K562 (cell line): ENCODE data around the gene YAF2. TPM values are rescaled to one million over a fixed set of nuclear protein-coding genes. Genes with fewer than 3 reads are reported as not detected.

Source experiments
- ATAC-seq: fragments of 200-7000 bp; cut with Tn5 transposase; 3 replicates; pipeline ENCODE4 v1.9.1; 2020; ENCODE audit warnings: moderate library complexity
- BruUV-seq: library from RNA; stranded (reverse); fragments of 400-500 nt; replicated peaks from 2 replicates; lab custom pipeline; 2021; lab: Mats Ljungman, UMichigan
- CTCF ChIA-PET: fragments of 300-600 bp; formaldehyde crosslinking; extraction: SDS; loops from one replicate; lab custom pipeline; 2021; ENCODE audit warnings: low intra/inter-chr PET ratio; lab: Yijun Ruan, JAX
- POLR2A ChIA-PET: fragments of 300-600, 350-650 bp; sonication (Branson Sonifier 250); formaldehyde crosslinking; extraction: SDS; loops from one replicate; lab custom pipeline; 2021; ENCODE audit warnings: antibody characterized with exemption, inconsistent platforms; lab: Yijun Ruan, JAX
- DNase-seq, 4 experiments: peaks; one replicate each; pipeline versions ENCODE4 v3.0.0 to v3.0.0-alpha.2; 2011 to 2018; ENCODE audit warnings: low spot score in 3 of 4, mixed read lengths in 3 of 4; ENCODE audit errors: extremely low read depth in 1 of 4
- FAIRE-seq: peaks from 2 replicates; lab custom pipeline; 2011; peaks lifted over from hg19 to GRCh38; lab: Jason Lieb, UNC
- H2AFZ ChIP-seq: 2 replicates; pipeline ENCODE4 v1.6.0; 2011; ENCODE audit warnings: low read depth, low read length, control low read depth, inconsistent platforms
- H3K27ac ChIP-seq: fragments of 200-600 bp; 3 replicates; pipeline ENCODE4 v1.8.0; 2011; ENCODE audit warnings: low read depth, mild to moderate bottlenecking, control low read depth, inconsistent platforms, low read length, moderate library complexity, mixed read lengths; ENCODE audit errors: extremely low read depth
- H3K27me3 ChIP-seq, 2 experiments: fragments of 300-600 bp in 1 of 2; 2 replicates in 1 of 2; 3 replicates in 1 of 2; pipeline versions ENCODE4 v1.6.0 to v1.8.0; 2011; ENCODE audit warnings: inconsistent platforms in 2 of 2, low read length in 2 of 2, mild to moderate bottlenecking in 1 of 2, mixed read lengths in 1 of 2, moderate library complexity in 1 of 2; ENCODE audit not compliant: control insufficient read depth in 2 of 2, insufficient read depth in 2 of 2
- H3K36me3 ChIP-seq: fragments of 300-600 bp; 3 replicates; pipeline ENCODE4 v1.8.0; 2011; ENCODE audit warnings: mild to moderate bottlenecking, low read length, inconsistent platforms; ENCODE audit not compliant: control insufficient read depth, insufficient read depth
- H3K4me1 ChIP-seq, 2 experiments: fragments of 200-600 bp in 1 of 2; replicated peaks in 1 of 2; 2 replicates in 1 of 2; 3 replicates in 1 of 2; pipeline versions ENCODE4 v1.5.1 to v1.8.0; 2011; ENCODE audit warnings: inconsistent platforms in 2 of 2, low read length in 2 of 2, mild to moderate bottlenecking in 1 of 2, mixed read lengths in 1 of 2, moderate library complexity in 1 of 2; ENCODE audit not compliant: control insufficient read depth in 2 of 2, insufficient read depth in 2 of 2
- H3K4me2 ChIP-seq: 2 replicates; pipeline ENCODE4 v1.6.1; 2011; ENCODE audit warnings: low read length, control low read depth, inconsistent platforms, mixed read lengths; ENCODE audit not compliant: insufficient read depth
- H3K4me3 ChIP-seq: fragments of 200-600 bp; sonication (generic), shearing (Covaris generic); 2 replicates; pipeline ENCODE4 v1.5.1; 2016; ENCODE audit warnings: control low read depth, inconsistent platforms
- H3K79me2 ChIP-seq: fragments of 200-600 bp; 3 replicates; pipeline ENCODE4 v1.8.0; 2011; ENCODE audit warnings: low read length, inconsistent platforms; ENCODE audit not compliant: control insufficient read depth, insufficient read depth
- H3K9ac ChIP-seq, 2 experiments: 2 replicates each; pipeline versions ENCODE4 v1.6.0 to v1.6.1; 2011; ENCODE audit warnings: low read depth in 2 of 2, low read length in 2 of 2, control low read depth in 1 of 2, inconsistent platforms in 1 of 2, mild to moderate bottlenecking in 1 of 2, mixed read lengths in 1 of 2; ENCODE audit not compliant: insufficient read depth in 1 of 2
- H3K9me1 ChIP-seq: one replicate; pipeline ENCODE4 v1.6.0; 2011; ENCODE audit warnings: inconsistent platforms, mild to moderate bottlenecking, low read length, moderate library complexity; ENCODE audit not compliant: control insufficient read depth, insufficient read depth
- H3K9me3 ChIP-seq: replicated peaks from 2 replicates; pipeline ENCODE4 v1.5.1; 2011; ENCODE audit warnings: low read depth, low read length, inconsistent platforms; ENCODE audit not compliant: control insufficient read depth, insufficient read depth
- H4K20me1 ChIP-seq: replicated peaks from 2 replicates; pipeline ENCODE4 v1.6.1; 2011; ENCODE audit warnings: low read length, inconsistent platforms, mixed read lengths; ENCODE audit not compliant: control insufficient read depth, insufficient read depth
- ATF1 ChIP-seq, 2 experiments: fragments of 450-650 bp in 1 of 2; IDR thresholded peaks; 2 replicates each; pipeline ENCODE4 v1.6.1; 2016; ENCODE audit warnings: missing compliant biosample characterization in 1 of 2, missing genetic modification characterization in 1 of 2
- ATF3 ChIP-seq, 2 experiments: fragments of 450-650 bp in 1 of 2; sonication (generic) in 1 of 2; formaldehyde crosslinking in 1 of 2; IDR thresholded peaks in 1 of 2; conservative IDR thresholded peaks in 1 of 2; 2 replicates each; pipeline versions ENCODE4 v1.6.1 to v1.8.1; 2016 to 2023; ENCODE audit warnings: mild to moderate bottlenecking in 2 of 2, moderate library complexity in 2 of 2, inconsistent platforms in 1 of 2, missing genetic modification reagents in 1 of 2
- HNRNPLL ChIP-seq: fragments of 200-400 bp; formaldehyde crosslinking; IDR thresholded peaks from 2 replicates; pipeline ENCODE4 v1.6.1; 2017; ENCODE audit warnings: low read length, low read depth, mild to moderate bottlenecking; ENCODE audit not compliant: poor library complexity, severe bottlenecking
- JUNB ChIP-seq: fragments of 450-650 bp; formaldehyde crosslinking; conservative IDR thresholded peaks from 2 replicates; pipeline ENCODE4 v1.4.0; 2020; ENCODE audit warnings: mild to moderate bottlenecking
- MAFG ChIP-seq: fragments of 450-650 bp; conservative IDR thresholded peaks from 2 replicates; pipeline ENCODE4 v1.6.1; 2016; ENCODE audit warnings: missing genetic modification characterization, missing compliant biosample characterization
- MIER1 ChIP-seq: fragments of 450-650 bp; IDR thresholded peaks from 2 replicates; pipeline ENCODE4 v1.6.1; 2016; ENCODE audit warnings: antibody characterized with exemption, mild to moderate bottlenecking, low read depth
- NFE2 ChIP-seq: IDR thresholded peaks from 2 replicates; pipeline ENCODE4 v1.6.1; 2014; ENCODE audit warnings: antibody characterized with exemption, low read depth
- OTX1 ChIP-seq: fragments of 450-650 bp; formaldehyde crosslinking; IDR thresholded peaks from 2 replicates; pipeline ENCODE4 v1.4.0; 2022; ENCODE audit warnings: mild to moderate bottlenecking
- YBX1 ChIP-seq: fragments of 450-650 bp; IDR thresholded peaks from 2 replicates; pipeline ENCODE4 v1.7.1; 2016; ENCODE audit warnings: mild to moderate bottlenecking
- ZC3H11A ChIP-seq: IDR thresholded peaks from 2 replicates; pipeline ENCODE4 v1.6.1; 2012; ENCODE audit warnings: low read depth, low read length, improper control_type of control experiment
- ZKSCAN3 ChIP-seq: fragments of 250-450 bp; sonication (Bioruptor Pico); IDR thresholded peaks from 2 replicates; pipeline ENCODE4 v1.4.0; 2020
- ZNF444 ChIP-seq: fragments of 250-450 bp; sonication (Bioruptor Pico); IDR thresholded peaks from 2 replicates; pipeline ENCODE4 v1.4.0; 2020; ENCODE audit warnings: mild to moderate bottlenecking, moderate library complexity
- WGBS: fragments of 100-300 bp; shearing (Covaris generic); methylation state at CpG from one replicate; pipeline ENCODE4 v1.1.6; 2016; ENCODE audit warnings: low coverage, mixed read lengths; ENCODE audit not compliant: insufficient coverage; ENCODE audit errors: missing lambda C conversion rate; 5-methylcytosine and 5-hydroxymethylcytosine counted together
- in situ Hi-C: fragments of 300-500 bp; cut with MboI; formaldehyde crosslinking; loops from 4 replicates; pipeline ENCODE4 v1.15.0; 2018; ENCODE audit warnings: inconsistent platforms, mixed read lengths
- intact Hi-C: fragments of 100-400 bp; cut with micrococcal nuclease; formaldehyde crosslinking; loops from 2 replicates; pipeline ENCODE4 v1.14.2; 2022
- polyA plus RNA-seq, 8 experiments: library from polyadenylated mRNA; depleted of rRNA in 4 of 8; stranded (reverse) in 5 of 8; unstranded in 3 of 8; fragments of >200 nt; fragmentation: Nextera tagmentation in 2 of 8; fragmentation: Illumina TruSeq in 1 of 8; extraction: Ambion mirVana in 2 of 8; extraction: Trizol in 1 of 8; gene quantifications; 2 replicates each; pipeline versions ENCODE4 v1.2.1 to v1.2.3, GENCODE V29; 2011 to 2014; ENCODE audit warnings: inconsistent platforms in 1 of 8, missing spikeins in 1 of 8
- total RNA-seq, 7 experiments: library from RNA; depleted of rRNA in 6 of 7; stranded (reverse); fragments of >200 nt in 6 of 7; fragmentation: Illumina TruSeq in 2 of 7; extraction: Trizol in 2 of 7; gene quantifications; 2 replicates each; pipeline versions ENCODE4 v1.2.1 to v1.2.3, GENCODE V29; 2011 to 2021; ENCODE audit warnings: low replicate concordance in 1 of 7
- TF ChIP-seq, protein P1 (sequence below): sonication (generic); formaldehyde crosslinking; IDR thresholded peaks from 2 replicates; pipeline ENCODE4 v1.8.0; 2023; ENCODE audit warnings: mild to moderate bottlenecking, missing genetic modification reagents
- TF ChIP-seq, protein P2 (sequence below), 3 experiments: fragments of 200-800 bp in 1 of 3; sonication (Bioruptor generic) in 1 of 3; sonication (generic) in 1 of 3; formaldehyde crosslinking in 1 of 3; IDR thresholded peaks; 2 replicates each; pipeline versions ENCODE4 v1.6.1 to v1.8.0; 2016 to 2022; ENCODE audit warnings: mild to moderate bottlenecking in 2 of 3, missing compliant biosample characterization in 2 of 3, missing genetic modification characterization in 2 of 3, missing genetic modification reagents in 1 of 3
- TF ChIP-seq, protein P3 (sequence below): sonication (generic); formaldehyde crosslinking; IDR thresholded peaks from 2 replicates; pipeline ENCODE4 v1.8.1; 2023; ENCODE audit warnings: mild to moderate bottlenecking, missing genetic modification reagents
- TF ChIP-seq, protein P4 (sequence below): sonication (generic); formaldehyde crosslinking; IDR thresholded peaks from 2 replicates; pipeline ENCODE4 v1.8.1; 2023; ENCODE audit warnings: mild to moderate bottlenecking, missing genetic modification reagents

Gene YAF2
- total and polyA plus RNA-seq, 9 of the 15 experiments (the other 6 are each of a cell fraction or from before 2014, with no cell fraction given), result 10.6 to 26.4 (median 21.3) TPM

DNA sequence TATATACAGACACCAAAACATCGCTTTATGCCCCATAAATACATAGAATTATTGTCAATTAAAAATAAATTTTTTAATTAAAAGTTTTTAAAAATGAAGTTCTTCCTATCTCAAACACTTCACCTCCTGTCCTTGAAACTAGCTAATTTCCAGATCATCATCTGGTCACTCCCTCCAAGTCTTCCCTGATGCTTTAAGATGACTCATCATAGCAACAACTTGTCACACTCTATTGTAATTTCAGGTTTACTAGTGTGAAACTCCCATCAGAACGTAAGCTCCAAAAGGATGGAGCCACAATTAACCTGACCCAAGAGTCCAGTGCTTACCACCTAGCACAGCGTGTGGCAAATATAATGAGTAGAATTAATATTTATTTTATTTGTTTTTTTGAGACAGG is 109.7 kb downstream of the YAF2 start:
- Histone ChIP-seq H3K79me2 (peaks cover 3% of the 10 kb centered on the region; the same call in 1 of the 3 replicates), H3K9me1 (no peaks in the 10 kb centered on the region), H3K4me2 (no peak overlapping the region), H3K27ac (no peak overlapping the region), H3K4me3 (no peak overlapping the region), H3K4me1 (peaks cover 0 to 2% of the 10 kb centered on the region in 2 experiments; a peak in 3 of 5 replicates), H2AFZ (no peak overlapping the region), H3K27me3 (no peaks in the 10 kb centered on the region), H3K9me3 (no peaks in the 10 kb centered on the region), H4K20me1 (no peaks in the 10 kb centered on the region), H3K36me3 (no peaks in the 10 kb centered on the region), H3K9ac (no peak overlapping the region)
- ATAC-seq (no peak), FAIRE-seq (no peak), DNase-seq (peak in 2 of 4 experiments; percentile 13 to 18)
- no TSS peak for BruUV-seq
- ChIA-PET POLR2A (interaction anchor here (0.5 to 1.4 kb wide), 2 partner anchors 9 to 10 kb away, joined by 3 read pairs; no protein-coding TSS in a partner anchor), CTCF (no interaction called here)
- 54% methylated on average over 3 of the region's 3 CpGs for WGBS
- intact Hi-C loops, result loop anchor here (5.0 kb wide), 1 partner anchor 439 kb away; no protein-coding TSS in a partner anchor
- in situ Hi-C loops, result loop anchor here (25.0 kb wide), 1 partner anchor 434 kb away; no protein-coding TSS in a partner anchor
- TF ChIP-seq ZKSCAN3 (CRISPR knock-in tag), result no peak
- TF ChIP-seq YBX1, result no peak
- TF ChIP-seq ZNF444, result no peak
- no peak for TF ChIP-seq ZC3H11A
- TF ChIP-seq NFE2, result peak; percentile 33; the same call in 1 of the 2 replicates
- TF ChIP-seq JUNB (CRISPR knock-in tag), result no peak
- no peak for TF ChIP-seq HNRNPLL
- peak; percentile 90 for TF ChIP-seq ATF3 (IDR thresholded peaks at IDR 0.05)
- no peak for TF ChIP-seq ATF3 (CRISPR knock-in tag; conservative IDR thresholded peaks at IDR 0.05)
- TF ChIP-seq, protein P1, sequence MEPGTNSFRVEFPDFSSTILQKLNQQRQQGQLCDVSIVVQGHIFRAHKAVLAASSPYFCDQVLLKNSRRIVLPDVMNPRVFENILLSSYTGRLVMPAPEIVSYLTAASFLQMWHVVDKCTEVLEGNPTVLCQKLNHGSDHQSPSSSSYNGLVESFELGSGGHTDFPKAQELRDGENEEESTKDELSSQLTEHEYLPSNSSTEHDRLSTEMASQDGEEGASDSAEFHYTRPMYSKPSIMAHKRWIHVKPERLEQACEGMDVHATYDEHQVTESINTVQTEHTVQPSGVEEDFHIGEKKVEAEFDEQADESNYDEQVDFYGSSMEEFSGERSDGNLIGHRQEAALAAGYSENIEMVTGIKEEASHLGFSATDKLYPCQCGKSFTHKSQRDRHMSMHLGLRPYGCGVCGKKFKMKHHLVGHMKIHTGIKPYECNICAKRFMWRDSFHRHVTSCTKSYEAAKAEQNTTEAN, result no peak
- TF ChIP-seq MAFG (tag), result peak; percentile 64
- TF ChIP-seq, protein P2, sequence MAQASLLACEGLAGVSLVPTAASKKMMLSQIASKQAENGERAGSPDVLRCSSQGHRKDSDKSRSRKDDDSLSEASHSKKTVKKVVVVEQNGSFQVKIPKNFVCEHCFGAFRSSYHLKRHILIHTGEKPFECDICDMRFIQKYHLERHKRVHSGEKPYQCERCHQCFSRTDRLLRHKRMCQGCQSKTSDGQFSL (CRISPR knock-in tag; IDR thresholded peaks at IDR 0.05), result no peak
- TF ChIP-seq, protein P2 (tag; IDR thresholded peaks at IDR 0.05), result no peak
- TF ChIP-seq OTX1 (CRISPR knock-in tag), result no peak
- TF ChIP-seq, protein P3, sequence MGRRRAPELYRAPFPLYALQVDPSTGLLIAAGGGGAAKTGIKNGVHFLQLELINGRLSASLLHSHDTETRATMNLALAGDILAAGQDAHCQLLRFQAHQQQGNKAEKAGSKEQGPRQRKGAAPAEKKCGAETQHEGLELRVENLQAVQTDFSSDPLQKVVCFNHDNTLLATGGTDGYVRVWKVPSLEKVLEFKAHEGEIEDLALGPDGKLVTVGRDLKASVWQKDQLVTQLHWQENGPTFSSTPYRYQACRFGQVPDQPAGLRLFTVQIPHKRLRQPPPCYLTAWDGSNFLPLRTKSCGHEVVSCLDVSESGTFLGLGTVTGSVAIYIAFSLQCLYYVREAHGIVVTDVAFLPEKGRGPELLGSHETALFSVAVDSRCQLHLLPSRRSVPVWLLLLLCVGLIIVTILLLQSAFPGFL, result no peak
- TF ChIP-seq MIER1, result no peak
- TF ChIP-seq, protein P4, sequence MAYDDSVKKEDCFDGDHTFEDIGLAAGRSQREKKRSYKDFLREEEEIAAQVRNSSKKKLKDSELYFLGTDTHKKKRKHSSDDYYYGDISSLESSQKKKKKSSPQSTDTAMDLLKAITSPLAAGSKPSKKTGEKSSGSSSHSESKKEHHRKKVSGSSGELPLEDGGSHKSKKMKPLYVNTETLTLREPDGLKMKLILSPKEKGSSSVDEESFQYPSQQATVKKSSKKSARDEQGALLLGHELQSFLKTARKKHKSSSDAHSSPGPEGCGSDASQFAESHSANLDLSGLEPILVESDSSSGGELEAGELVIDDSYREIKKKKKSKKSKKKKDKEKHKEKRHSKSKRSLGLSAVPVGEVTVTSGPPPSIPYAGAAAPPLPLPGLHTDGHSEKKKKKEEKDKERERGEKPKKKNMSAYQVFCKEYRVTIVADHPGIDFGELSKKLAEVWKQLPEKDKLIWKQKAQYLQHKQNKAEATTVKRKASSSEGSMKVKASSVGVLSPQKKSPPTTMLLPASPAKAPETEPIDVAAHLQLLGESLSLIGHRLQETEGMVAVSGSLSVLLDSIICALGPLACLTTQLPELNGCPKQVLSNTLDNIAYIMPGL (CRISPR knock-in tag), result no peak
- no peak for TF ChIP-seq ATF1 (CRISPR knock-in tag; IDR thresholded peaks at IDR 0.05)
- TF ChIP-seq ATF1 (tag; IDR thresholded peaks at IDR 0.05), result 0 out of 2 replicates have a peak, but pooled peaks have one; percentile 18
